GM19468 (cell line): ENCODE results near the gene IL21R.
"Not testable (repeated sequence)": the region's sequence is repeated elsewhere in the genome, so short reads cannot be mapped to it uniquely, and the experiment has no call there.

ENCODE experiments used
- ATAC-seq: cut with Tn5 transposase; IDR thresholded peaks from one replicate; pipeline ENCODE4 v1.9.1; 2021; ENCODE audit warnings: mild to moderate bottlenecking, moderate library complexity, moderate number of reproducible peaks; ENCODE audit not compliant: unreplicated experiment; ENCODE audit errors: extremely low read depth

Gene IL21R

GRCh38 chr16:27421961-27422740 is 20.2 kb downstream of the IL21R start:
- no peak for ATAC-seq

GRCh38 chr16:27424772-27425498 is 23.0 kb downstream of the IL21R start:
- no peak for ATAC-seq

GRCh38 chr16:27425961-27426360 is 24.0 kb downstream of the IL21R start:
- no peak for ATAC-seq

GRCh38 chr16:27426423-27427408 is 24.7 kb downstream of the IL21R start:
- ATAC-seq = peak; percentile 72

GRCh38 chr16:27427538-27427937 is 25.6 kb downstream of the IL21R start:
- no peak for ATAC-seq

GRCh38 chr16:27428026-27428785 is 26.2 kb downstream of the IL21R start:
- no peak for ATAC-seq

- no peak for ATAC-seq
Measured at GRCh38 chr16:27429330-27429871, 27.4 kb downstream of the IL21R start.

- ATAC-seq = no peak
Measured at GRCh38 chr16:27429981-27430441, 28.0 kb downstream of the IL21R start.

- no peak for ATAC-seq
Measured at GRCh38 chr16:27430512-27430911, 28.5 kb downstream of the IL21R start.

GRCh38 chr16:27430923-27431484 is 29.0 kb downstream of the IL21R start:
- ATAC-seq = no peak

- ATAC-seq = no peak
Measured at GRCh38 chr16:27431773-27432532, 30.0 kb downstream of the IL21R start.

GRCh38 chr16:27432558-27432957 is 30.6 kb downstream of the IL21R start:
- ATAC-seq = no peak

GRCh38 chr16:27433191-27433590 is 31.2 kb downstream of the IL21R start:
- ATAC-seq = not testable (repeated sequence)

- ATAC-seq = no peak
Measured at GRCh38 chr16:27433636-27434035, 31.7 kb downstream of the IL21R start.

GRCh38 chr16:27434141-27435051 is 32.4 kb downstream of the IL21R start:
- no peak for ATAC-seq

- not testable (repeated sequence) for ATAC-seq
Measured at GRCh38 chr16:27435146-27435545, 33.2 kb downstream of the IL21R start.

- no peak for ATAC-seq
Measured at GRCh38 chr16:27436065-27436464, 34.1 kb downstream of the IL21R start.
